Skeletal muscle tissue (tissue), 4 donors: ENCODE data around the gene DPPA4. TPM values are rescaled to one million over a fixed set of nuclear protein-coding genes. Genes with fewer than 3 reads are reported as not detected.
"Not testable (repeated sequence)": the region's sequence is repeated elsewhere in the genome, so short reads cannot be mapped to it uniquely, and the experiment has no call there.

Source experiments
- H3K27ac ChIP-seq: one replicate; pipeline ENCODE4 v1.7.0; 2013; ENCODE audit warnings: mild to moderate bottlenecking, low read depth, low read length, inconsistent platforms
- H3K27me3 ChIP-seq, 3 donors: one replicate each; pipeline ENCODE4 v1.7.0; 2013; ENCODE audit warnings: low read length in 3 of 3; ENCODE audit not compliant: control insufficient read depth in 3 of 3, insufficient read depth in 3 of 3
- H3K36me3 ChIP-seq, 3 donors: one replicate each; pipeline ENCODE4 v1.7.0; 2013; ENCODE audit warnings: low read length in 3 of 3; ENCODE audit not compliant: control insufficient read depth in 3 of 3, insufficient read depth in 3 of 3
- H3K4me1 ChIP-seq, 3 donors: one replicate each; pipeline ENCODE4 v1.7.0; 2013; ENCODE audit warnings: low read length in 3 of 3, mild to moderate bottlenecking in 3 of 3; ENCODE audit not compliant: control insufficient read depth in 3 of 3, insufficient read depth in 3 of 3
- H3K4me3 ChIP-seq, 3 donors: one replicate each; pipeline ENCODE4 v1.7.0; 2013; ENCODE audit warnings: low read length in 3 of 3
- H3K9ac ChIP-seq, 3 donors: one replicate each; pipeline ENCODE4 v1.7.0; 2013; ENCODE audit warnings: low read length in 3 of 3, mild to moderate bottlenecking in 3 of 3, moderate library complexity in 2 of 3, low read depth in 1 of 3
- H3K9me3 ChIP-seq, 3 donors: one replicate each; pipeline ENCODE4 v1.7.0; 2013; ENCODE audit warnings: low read length in 3 of 3; ENCODE audit not compliant: control insufficient read depth in 3 of 3
- total RNA-seq: library from RNA; depleted of rRNA; stranded (reverse); fragments of >200 nt; gene quantifications from one replicate; pipeline ENCODE4 v1.2.3, GENCODE V29; 2014
- donor health status: Osteomylitis.

Gene DPPA4
- total RNA-seq, 1 donor from 2014 or later: 0.52 TPM

- Histone ChIP-seq H3K27ac (no peak overlapping the region), H3K27me3 (no peaks in the 10 kb centered on the region), H3K9me3 (no peaks in the 10 kb centered on the region), H3K36me3 (no peaks in the 10 kb centered on the region), H3K4me1 (no peaks in the 10 kb centered on the region), H3K4me3 (no peak overlapping the region), H3K9ac (no peak overlapping the region)
Measured at GRCh38 chr3:109363634-109364033, 26.3 kb upstream of the DPPA4 start.

- Histone ChIP-seq H3K4me1 (no peaks in the 10 kb centered on the region), H3K9ac (no peak overlapping the region), H3K36me3 (no peaks in the 10 kb centered on the region), H3K27ac (no peak overlapping the region), H3K9me3 (no peaks in the 10 kb centered on the region), H3K27me3 (no peaks in the 10 kb centered on the region), H3K4me3 (no peak overlapping the region)
Measured at GRCh38 chr3:109362823-109363222, 25.5 kb upstream of the DPPA4 start.

- not testable (repeated sequence) for H3K4me3 ChIP-seq, H3K9me3 ChIP-seq, H3K27me3 ChIP-seq, H3K9ac ChIP-seq, H3K4me1 ChIP-seq, H3K27ac ChIP-seq, H3K36me3 ChIP-seq
Measured at GRCh38 chr3:109358809-109359208, 21.5 kb upstream of the DPPA4 start.

- no peak overlapping the region for H3K4me3 ChIP-seq
- no peaks in the 10 kb centered on the region for H3K36me3 ChIP-seq
- no peaks in the 10 kb centered on the region for H3K9me3 ChIP-seq
- H3K27ac ChIP-seq: no peak overlapping the region
- H3K9ac ChIP-seq: no peak overlapping the region
- H3K4me1 ChIP-seq: no peaks in the 10 kb centered on the region
- H3K27me3 ChIP-seq: peaks cover 0 to 3% (median 0%) of the 10 kb centered on the region in 3 donors
Measured at GRCh38 chr3:109356442-109357155, 19.3 kb upstream of the DPPA4 start.

- Histone ChIP-seq H3K9ac (no peak overlapping the region), H3K36me3 (no peaks in the 10 kb centered on the region), H3K4me3 (no peak overlapping the region), H3K27me3 (peaks cover 0 to 3% (median 0%) of the 10 kb centered on the region in 3 donors), H3K4me1 (no peaks in the 10 kb centered on the region), H3K9me3 (no peaks in the 10 kb centered on the region), H3K27ac (no peak overlapping the region)
Measured at GRCh38 chr3:109355625-109356441, 18.5 kb upstream of the DPPA4 start.

- Histone ChIP-seq H3K9ac (no peak overlapping the region), H3K27me3 (peaks cover 0 to 3% (median 0%) of the 10 kb centered on the region in 3 donors), H3K9me3 (no peaks in the 10 kb centered on the region), H3K4me1 (no peaks in the 10 kb centered on the region), H3K4me3 (no peak overlapping the region), H3K36me3 (no peaks in the 10 kb centered on the region), H3K27ac (no peak overlapping the region)
Measured at GRCh38 chr3:109353057-109353456, 15.7 kb upstream of the DPPA4 start.

GRCh38 chr3:109351231-109351630, 13.9 kb upstream of the DPPA4 start:
- H3K9ac ChIP-seq: no peak overlapping the region
- H3K36me3 ChIP-seq: no peaks in the 10 kb centered on the region
- H3K27ac ChIP-seq: no peak overlapping the region
- H3K4me1 ChIP-seq: no peaks in the 10 kb centered on the region
- peaks cover 0 to 3% (median 0%) of the 10 kb centered on the region in 3 donors for H3K27me3 ChIP-seq
- H3K4me3 ChIP-seq: no peak overlapping the region
- H3K9me3 ChIP-seq: no peaks in the 10 kb centered on the region

GRCh38 chr3:109346770-109347295, 9.5 kb upstream of the DPPA4 start:
- H3K9me3 ChIP-seq: no peaks in the 10 kb centered on the region
- no peak overlapping the region for H3K27ac ChIP-seq
- no peaks in the 10 kb centered on the region for H3K27me3 ChIP-seq
- no peak overlapping the region for H3K4me3 ChIP-seq
- no peak overlapping the region for H3K9ac ChIP-seq
- H3K36me3 ChIP-seq: no peaks in the 10 kb centered on the region
- no peaks in the 10 kb centered on the region for H3K4me1 ChIP-seq

- Histone ChIP-seq H3K36me3 (no peaks in the 10 kb centered on the region), H3K4me3 (no peak overlapping the region), H3K9ac (no peak overlapping the region), H3K4me1 (no peaks in the 10 kb centered on the region), H3K27ac (no peak overlapping the region), H3K9me3 (no peaks in the 10 kb centered on the region), H3K27me3 (no peaks in the 10 kb centered on the region)
Measured at GRCh38 chr3:109346099-109346498, 8.8 kb upstream of the DPPA4 start.
